GM12878 (cell line): Measurements from ENCODE around the gene FXYD4.

ENCODE experiments used
- CREB1 ChIP-seq: IDR thresholded peaks from 2 replicates; pipeline ENCODE4 v1.6.1; 2012; ENCODE audit warnings: low read depth, mild to moderate bottlenecking, inconsistent platforms
- FOS ChIP-seq: IDR thresholded peaks from 3 replicates; pipeline ENCODE4 v1.6.1; 2011; ENCODE audit warnings: borderline replicate concordance; ENCODE audit not compliant: insufficient read length; ENCODE audit errors: extremely low read depth
- IKZF1 ChIP-seq: fragments of 450-650 bp; conservative IDR thresholded peaks from 2 replicates; pipeline ENCODE4 v1.6.1; 2017; ENCODE audit warnings: antibody characterized with exemption, mild to moderate bottlenecking
- KAT2A ChIP-seq: conservative IDR thresholded peaks from 2 replicates; pipeline ENCODE4 v1.6.1; 2011; ENCODE audit warnings: low read depth, low read length; ENCODE audit not compliant: control insufficient read depth
- MXI1 ChIP-seq: fragments of 150-350 bp; IDR thresholded peaks from 2 replicates; pipeline ENCODE4 v1.6.1; 2011; ENCODE audit warnings: low read depth, mild to moderate bottlenecking, inconsistent platforms, low read length, improper control_type of control experiment
- POLR2A ChIP-seq: IDR thresholded peaks from 2 replicates; pipeline ENCODE4 v1.6.1; 2011; ENCODE audit warnings: low read depth, mild to moderate bottlenecking, low read length
- SIN3A ChIP-seq: IDR thresholded peaks from 2 replicates; pipeline ENCODE4 v1.6.1; 2012; ENCODE audit warnings: low read depth, low read length, improper control_type of control experiment
- TAF1 ChIP-seq: IDR thresholded peaks from 2 replicates; pipeline ENCODE4 v1.6.1; 2011; ENCODE audit warnings: mild to moderate bottlenecking, low read depth, low read length, borderline replicate concordance

DNA sequence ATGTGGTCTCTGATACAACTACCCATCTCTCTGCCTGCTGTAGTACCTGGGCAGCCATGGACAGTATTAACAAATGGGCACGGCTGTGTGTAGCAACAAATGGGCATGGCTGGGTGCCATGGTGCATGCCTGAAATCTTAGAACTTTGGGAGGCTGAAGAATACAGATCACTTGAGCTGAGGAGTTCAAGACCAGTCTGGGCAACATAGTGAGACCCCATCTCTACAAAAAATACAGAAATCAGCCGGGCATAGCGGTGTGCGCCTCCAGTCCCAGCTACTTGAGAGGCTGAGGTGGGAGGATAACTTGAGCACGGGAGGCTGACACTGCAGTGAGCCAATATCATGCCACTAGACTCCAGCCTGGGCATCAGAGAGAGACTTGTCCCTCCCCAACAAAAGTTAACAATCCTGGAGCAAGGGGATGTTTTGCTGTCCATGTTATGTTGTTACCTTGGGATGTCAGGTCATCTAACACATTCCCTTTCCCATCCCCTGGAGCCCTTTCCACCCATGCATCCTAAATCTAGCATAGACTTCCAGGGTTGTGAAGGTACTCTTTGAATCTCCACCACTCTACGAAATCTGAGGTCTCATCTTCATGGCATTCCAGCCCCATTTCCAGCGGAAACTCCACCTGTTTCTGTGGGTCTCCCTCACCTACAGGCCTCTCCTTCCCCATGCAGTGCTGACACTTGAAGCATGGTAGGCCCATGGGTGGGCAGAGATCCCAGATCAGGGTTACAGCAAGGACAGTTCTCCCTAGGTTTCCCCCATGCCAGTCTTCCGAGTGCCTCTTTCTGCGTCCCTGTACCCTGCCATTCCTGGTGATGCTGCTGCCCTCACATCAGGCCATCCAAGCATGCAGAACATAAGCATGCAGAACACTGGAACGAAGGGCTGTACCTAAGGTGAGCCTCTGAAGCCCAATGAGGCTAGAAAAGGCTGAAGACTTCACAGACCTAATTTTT is 13.1 kb downstream of the FXYD4 start:
- TF ChIP-seq POLR2A (peak; percentile 47), FOS (no peak), KAT2A (no peak), CREB1 (no peak), SIN3A (no peak), IKZF1 (no peak), TAF1 (no peak), MXI1 (no peak)
